ENCODE data around the gene UBA6.

GRCh38 chr4:67604749-67605148, 96.2 kb downstream of the UBA6 start:
- TF ChIP-seq CTCF (IDR thresholded peaks at IDR 0.05) (no peak), REST (IDR thresholded peaks at IDR 0.05; ENCODE audit: insufficient read depth in 1 of 2, low read depth in 2 of 2, low read length in 1 of 2) (no peak), SIN3A (IDR thresholded peaks at IDR 0.05; ENCODE audit: borderline replicate concordance, insufficient read depth, low read depth, low read length) (no peak), POLR2AphosphoS5 (IDR thresholded peaks at IDR 0.05; ENCODE audit: low read depth, low read length) (no peak)
